Measurements from ENCODE around the gene RRAD.

The RRAD gene

GRCh38 chr16:66886914-66887313, 38.4 kb downstream of the RRAD start:
- peaks cover 8% of the 10 kb centered on the region for H3K4me1 ChIP-seq (ENCODE audit: control insufficient read depth, insufficient read depth, low read length)
- TF ChIP-seq ZNF529 (tag by site-specific recombination; IDR thresholded peaks at IDR 0.05; ENCODE audit: insufficient replicate concordance) (no peak), EGR2 (tag by site-specific recombination; IDR thresholded peaks at IDR 0.05; ENCODE audit: low read depth) (0 out of 2 replicates have a peak, but pooled peaks have one; percentile 12)
- no peak overlapping the region for H3K4me3 ChIP-seq (ENCODE audit: low read depth, low read length)
- ChIA-PET CTCF (interaction anchor here (1.0 to 1.6 kb wide), 3 partner anchors 8 to 42 kb away, joined by 3 to 14 read pairs (median 6); no protein-coding TSS in a partner anchor), POLR2A (no interaction called here)
- H3K27ac ChIP-seq (ENCODE audit: extremely low read depth, low read depth, low read length): no peak overlapping the region
- no peaks in the 10 kb centered on the region for H3K9me3 ChIP-seq (ENCODE audit: control insufficient read depth, insufficient read depth, low read depth, low read length)
- peaks cover 12 to 39% of the 10 kb centered on the region in 2 experiments; a peak in 2 of 3 replicates for H3K36me3 ChIP-seq (ENCODE audit: control insufficient read depth in 2 of 2, insufficient read depth in 1 of 2, low read length in 2 of 2)

- no peak overlapping the region for H3K4me3 ChIP-seq (ENCODE audit: low read depth, low read length)
- no peaks in the 10 kb centered on the region for H3K9me3 ChIP-seq (ENCODE audit: control insufficient read depth, insufficient read depth, low read depth, low read length)
- H3K27ac ChIP-seq (ENCODE audit: extremely low read depth, low read depth, low read length): no peak overlapping the region
- no peak for TF ChIP-seq ZEB2 (tag by site-specific recombination; IDR thresholded peaks at IDR 0.05)
- TF ChIP-seq ZBTB7A (tag by site-specific recombination; IDR thresholded peaks at IDR 0.05; ENCODE audit: low read depth): no peak
- no peak for TF ChIP-seq HIC1 (tag by site-specific recombination; IDR thresholded peaks at IDR 0.05)
- TF ChIP-seq ZNF112 (tag by site-specific recombination; IDR thresholded peaks at IDR 0.05): no peak
- TF ChIP-seq ZFP69B (tag by site-specific recombination; IDR thresholded peaks at IDR 0.05): no peak
- TF ChIP-seq PRDM4 (tag by site-specific recombination; IDR thresholded peaks at IDR 0.05): no peak
- TF ChIP-seq ZNF677 (tag by site-specific recombination; IDR thresholded peaks at IDR 0.05): no peak
- TF ChIP-seq ZNF426 (tag by site-specific recombination; IDR thresholded peaks at IDR 0.05): no peak
- no peak for TF ChIP-seq ZNF449 (tag by site-specific recombination; IDR thresholded peaks at IDR 0.05)
- TF ChIP-seq ZNF24 (tag by site-specific recombination; IDR thresholded peaks at IDR 0.05): no peak
- TF ChIP-seq ZNF114 (tag by site-specific recombination; IDR thresholded peaks at IDR 0.05): no peak
- TF ChIP-seq PRDM10 (tag by site-specific recombination; IDR thresholded peaks at IDR 0.05): no peak
- TF ChIP-seq ZNF610 (tag by site-specific recombination; IDR thresholded peaks at IDR 0.05; ENCODE audit: borderline replicate concordance): no peak
- TF ChIP-seq ZNF354C (tag by site-specific recombination; IDR thresholded peaks at IDR 0.05; ENCODE audit: borderline replicate concordance, low read depth): no peak
- no peak for TF ChIP-seq ZNF580 (tag by site-specific recombination; IDR thresholded peaks at IDR 0.05)
- CTCF ChIA-PET: interaction anchor here (0.7 to 1.6 kb wide), 2 partner anchors 9 to 147 kb away, joined by 3 to 14 read pairs; no protein-coding TSS in a partner anchor
- peaks cover 12 to 36% of the 10 kb centered on the region in 2 experiments; a peak in 2 of 3 replicates for H3K36me3 ChIP-seq (ENCODE audit: control insufficient read depth in 2 of 2, insufficient read depth in 1 of 2, low read length in 2 of 2)
- POLR2A ChIA-PET: no interaction called here
- peaks cover 8% of the 10 kb centered on the region for H3K4me1 ChIP-seq (ENCODE audit: control insufficient read depth, insufficient read depth, low read length)
Observed at GRCh38 chr16:66886321-66886720, 39.0 kb downstream of the RRAD start.

Measured in HEK293 (cell line).